Nasal cavity respiratory epithelium epithelial cell of viscerocranial mucosa (primary cell): Measurements from ENCODE around the gene PLVAP. TPM values are rescaled to one million over a fixed set of nuclear protein-coding genes. Genes with fewer than 3 reads are reported as not detected.

Experiments
- total RNA-seq: library from RNA; depleted of rRNA; stranded (reverse); fragments of >200 nt; gene quantifications from 2 replicates; pipeline ENCODE4 v1.2.3, GENCODE V29; 2014

Gene PLVAP
- total RNA-seq: not detected in 2 replicates

GRCh38 chr19:17376935-17377600 lies at the start of gene PLVAP:
Gene PLVAP (minus strand): TSS chr19:17377342. CDS start chr19:17377288, 54 bp downstream.

GRCh38 chr19:17419621-17420474 lies 42.7 kb upstream of the PLVAP start, which contains the start of gene MVB12A:
Gene MVB12A (plus strand): TSS chr19:17420047. CDS start chr19:17420136, 89 bp downstream.

GRCh38 chr19:17405250-17406045 lies 28.3 kb upstream of the PLVAP start, which contains the start of gene BST2:
Gene BST2 (minus strand): TSS chr19:17405630. CDS start chr19:17405575, 55 bp downstream.

GRCh38 chr19:17393914-17394313 lies 16.8 kb upstream of the PLVAP start, which contains the start of gene CCDC194:
Gene CCDC194 (minus strand): TSS chr19:17394196. CDS start chr19:17394158, 38 bp downstream.

GRCh38 chr19:17336872-17337674 lies 40.1 kb downstream of the PLVAP start, which contains the start of gene GTPBP3:
Gene GTPBP3 (plus strand): TSS chr19:17337553. CDS start chr19:17337612, 59 bp downstream.

GRCh38 chr19:17334414-17335409 lies 42.4 kb downstream of the PLVAP start, which contains the start of gene ANO8:
Gene ANO8 (minus strand): TSS chr19:17334855. CDS start chr19:17334670, 185 bp downstream.

GRCh38 chr19:17309198-17309964 lies 67.8 kb downstream of the PLVAP start, which contains the start of gene DDA1:
Gene DDA1 (plus strand): TSS chr19:17309563. CDS start chr19:17309655, 92 bp downstream.

GRCh38 chr19:17305517-17306284 lies 71.4 kb downstream of the PLVAP start, which contains the start of gene MRPL34:
Gene MRPL34 (plus strand): TSS chr19:17305872. CDS start chr19:17305893, 21 bp downstream.

GRCh38 chr19:17303167-17303939 lies 73.8 kb downstream of the PLVAP start, which contains the start of gene ABHD8:
Gene ABHD8 (minus strand): TSS chr19:17303425. CDS start chr19:17301616, 1,809 bp downstream.

Other genes starting within 250 kb of the PLVAP start
- 9.6 and 12.5 TPM in 2 replicates for gene USE1, start 162.0 kb downstream of the PLVAP start, total RNA-seq
- gene OCEL1, start 151.1 kb downstream of the PLVAP start, total RNA-seq: 1.4 and 2.1 TPM in 2 replicates
- 68.0 and 99.5 TPM in 2 replicates for gene NR2F6, start 131.4 kb downstream of the PLVAP start, total RNA-seq
- not detected in 2 replicates for gene USHBP1, start 112.6 kb downstream of the PLVAP start, total RNA-seq
- gene BABAM1, start 109.9 kb downstream of the PLVAP start, total RNA-seq: 48.9 and 67.7 TPM in 2 replicates
- 0.64 and 0.68 TPM in 2 replicates for gene ANKLE1, start 95.4 kb downstream of the PLVAP start, total RNA-seq
- 7.5 and 13.8 TPM in 2 replicates for gene ABHD8, start 73.9 kb downstream of the PLVAP start, total RNA-seq
- 42.2 and 55.4 TPM in 2 replicates for gene MRPL34, start 71.5 kb downstream of the PLVAP start, total RNA-seq
- 15.0 and 38.4 TPM in 2 replicates for gene DDA1, start 67.8 kb downstream of the PLVAP start, total RNA-seq
- gene ANO8, start 42.5 kb downstream of the PLVAP start, total RNA-seq: 3.4 and 7.6 TPM in 2 replicates
- gene GTPBP3, start 39.8 kb downstream of the PLVAP start, total RNA-seq: 20.8 and 25.2 TPM in 2 replicates
- gene CCDC194, start 16.9 kb upstream of the PLVAP start, total RNA-seq: 0.07 TPM in 1 of 2 replicates, not detected in the other
- gene BST2, start 28.3 kb upstream of the PLVAP start, total RNA-seq: 1.7 and 34.3 TPM in 2 replicates
- 21.4 and 21.9 TPM in 2 replicates for gene MVB12A, start 42.7 kb upstream of the PLVAP start, total RNA-seq
- gene TMEM221, start 71.3 kb upstream of the PLVAP start, total RNA-seq: 0.21 TPM in 1 of 2 replicates, not detected in the other
- gene NXNL1, start 83.6 kb upstream of the PLVAP start, total RNA-seq: not detected in 2 replicates
- gene SLC27A1, start 93.2 kb upstream of the PLVAP start, total RNA-seq: 6.5 and 19.6 TPM in 2 replicates
- 42.0 and 66.7 TPM in 2 replicates for gene PGLS, start 134.3 kb upstream of the PLVAP start, total RNA-seq
- gene COLGALT1, start 178.3 kb upstream of the PLVAP start, total RNA-seq: 68.4 and 102 TPM in 2 replicates